Kidney (tissue), 14 donors: ENCODE measurements around the gene KCNQ1OT1. TPM values are rescaled to one million over a fixed set of nuclear protein-coding genes. Genes with fewer than 3 reads are reported as not detected.

ENCODE experiments used
- DNase-seq, 5 donors: peaks; one replicate each; pipeline ENCODE4 v3.0.0-alpha.2; 2013 to 2020
- FAIRE-seq: peaks from 2 replicates; lab custom pipeline; 2012; peaks lifted over from hg19 to GRCh38; lab: Jason Lieb, UNC
- H3K27ac ChIP-seq, 2 donors: one replicate each; pipeline ENCODE4 v1.7.0; 2013; ENCODE audit warnings: low read depth in 2 of 2, low read length in 2 of 2, inconsistent platforms in 1 of 2
- H3K27me3 ChIP-seq: one replicate; pipeline ENCODE4 v1.7.1; 2013; ENCODE audit warnings: low read length, inconsistent platforms; ENCODE audit not compliant: control insufficient read depth, insufficient read depth
- H3K36me3 ChIP-seq, 3 donors: one replicate each; pipeline versions ENCODE4 v1.7.0 to v1.7.1; 2013; ENCODE audit warnings: low read length in 3 of 3, control low read depth in 1 of 3, inconsistent platforms in 1 of 3; ENCODE audit not compliant: insufficient read depth in 3 of 3, control insufficient read depth in 2 of 3
- H3K4me1 ChIP-seq, 3 donors: one replicate each; pipeline versions ENCODE4 v1.7.0 to v1.7.1; 2013; ENCODE audit warnings: low read length in 3 of 3, inconsistent platforms in 1 of 3, low read depth in 1 of 3; ENCODE audit not compliant: control insufficient read depth in 2 of 3, insufficient read depth in 2 of 3
- H3K4me3 ChIP-seq, 3 donors: one replicate each; pipeline versions ENCODE4 v1.7.0 to v1.8.1; 2013; ENCODE audit warnings: low read length in 3 of 3, control low read depth in 1 of 3, inconsistent platforms in 1 of 3
- H3K9ac ChIP-seq, 3 donors: one replicate each; pipeline versions ENCODE4 v1.7.0 to v1.7.1; 2013; ENCODE audit warnings: low read length in 3 of 3, control low read depth in 1 of 3, inconsistent platforms in 1 of 3
- H3K9me3 ChIP-seq, 3 donors: one replicate each; pipeline versions ENCODE4 v1.7.0 to v1.7.1; 2013; ENCODE audit warnings: low read length in 3 of 3, control low read depth in 1 of 3, inconsistent platforms in 1 of 3; ENCODE audit not compliant: control insufficient read depth in 2 of 3, insufficient read depth in 1 of 3
- intact Hi-C: fragments of 100-400 bp; cut with DNase I; formaldehyde crosslinking; loops from one replicate; pipeline ENCODE4 v1.11.1; 2022
- polyA plus RNA-seq: library from polyadenylated mRNA; stranded (reverse); fragments of 350-450 nt; fragmentation: Illumina TruSeq; extraction: RNeasy Lipid Tissue Mini Kit (QIAGEN cat#74804); gene quantifications from one replicate; pipeline ENCODE4 v1.2.3, GENCODE V29; 2014; ENCODE audit warnings: low read depth, low replicate concordance; ENCODE audit not compliant: insufficient read depth
- total RNA-seq: library from RNA; stranded (reverse); fragmentation: NEBNext Ultra II Directional; extraction: Animal tissue kit (Norgen Biotek cat#: 25700); gene quantifications from one replicate; pipeline ENCODE4 v1.2.1, GENCODE V29; 2021
- TF ChIP-seq, protein P1 (sequence below): IDR thresholded peaks from 3 replicates; pipeline ENCODE4 v1.5.1; 2012; ENCODE audit warnings: mild to moderate bottlenecking, moderate library complexity, borderline replicate concordance; ENCODE audit not compliant: insufficient read depth; ENCODE audit errors: extremely low read depth
- donor health status: control.
- donor health status: control.
- donor health status: control.
- donor health status: control.
- donor health status: control.
- donor health status: DM: yes; HTN: yes; CAD: no.
- donor health status: Normal renal cell carcinoma (clear cell type).

KCNQ1OT1 gene
- total and polyA plus RNA-seq, 2 donors from 2014 or later = 0.22 to 4.4 TPM

DNA sequence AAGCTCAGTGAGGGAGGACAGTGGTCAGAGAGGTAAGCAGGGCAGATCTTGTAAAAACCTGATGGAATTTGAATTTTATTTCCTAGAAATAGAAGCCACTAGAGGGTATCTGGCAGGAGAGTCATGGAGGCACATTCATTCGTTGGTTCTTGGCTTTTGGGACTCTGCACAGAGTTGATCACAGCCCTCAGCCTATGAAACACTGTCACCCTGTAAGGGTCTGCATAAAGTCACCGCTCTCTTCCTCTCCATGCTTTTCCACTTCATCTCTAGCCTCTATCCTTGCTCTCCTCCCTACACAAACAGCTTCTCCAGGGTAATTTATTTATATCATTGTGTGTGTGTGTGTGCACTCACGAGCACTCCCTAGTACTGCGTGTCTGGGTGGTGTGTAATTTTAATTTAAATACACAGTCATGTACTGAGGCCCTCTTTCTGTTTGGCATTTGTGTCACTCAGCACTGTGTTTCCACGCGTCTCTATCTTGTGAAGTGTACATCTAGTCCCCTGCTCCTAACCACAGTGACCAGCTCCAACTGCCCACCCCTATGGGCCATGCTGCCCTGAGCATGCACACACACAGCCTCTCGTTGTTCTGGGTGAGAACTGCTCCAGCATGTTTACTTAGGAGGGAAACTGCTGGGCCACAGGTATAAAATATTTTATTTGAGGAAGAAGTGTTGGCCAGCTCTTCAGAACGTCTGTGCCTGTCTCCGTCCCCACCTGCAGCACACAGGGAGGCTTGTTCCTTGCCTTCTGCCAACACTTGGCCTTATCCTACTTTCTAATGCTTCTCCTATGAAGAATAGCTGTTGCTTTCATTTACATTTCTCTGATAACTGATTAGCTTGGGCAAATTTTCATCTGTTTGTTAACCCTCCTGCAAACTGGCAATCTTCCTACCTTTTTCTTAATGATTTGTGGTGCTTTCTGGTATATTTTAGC lies 4.5 kb downstream of the KCNQ1OT1 start:
- Histone ChIP-seq H3K36me3 (no peaks in the 10 kb centered on the region), H3K27ac (no peak overlapping the region), H3K9me3 (no peaks in the 10 kb centered on the region), H3K4me3 (peak overlapping the region in 1 of 3 donors; percentile 11), H3K27me3 (no peaks in the 10 kb centered on the region), H3K9ac (no peak overlapping the region), H3K4me1 (peaks cover 0 to 31% (median 20%) of the 10 kb centered on the region in 3 donors)
- DNase-seq = peak in 1 of 5 donors; percentile 19
- intact Hi-C loops = no loop called here
- TF ChIP-seq, protein P1, sequence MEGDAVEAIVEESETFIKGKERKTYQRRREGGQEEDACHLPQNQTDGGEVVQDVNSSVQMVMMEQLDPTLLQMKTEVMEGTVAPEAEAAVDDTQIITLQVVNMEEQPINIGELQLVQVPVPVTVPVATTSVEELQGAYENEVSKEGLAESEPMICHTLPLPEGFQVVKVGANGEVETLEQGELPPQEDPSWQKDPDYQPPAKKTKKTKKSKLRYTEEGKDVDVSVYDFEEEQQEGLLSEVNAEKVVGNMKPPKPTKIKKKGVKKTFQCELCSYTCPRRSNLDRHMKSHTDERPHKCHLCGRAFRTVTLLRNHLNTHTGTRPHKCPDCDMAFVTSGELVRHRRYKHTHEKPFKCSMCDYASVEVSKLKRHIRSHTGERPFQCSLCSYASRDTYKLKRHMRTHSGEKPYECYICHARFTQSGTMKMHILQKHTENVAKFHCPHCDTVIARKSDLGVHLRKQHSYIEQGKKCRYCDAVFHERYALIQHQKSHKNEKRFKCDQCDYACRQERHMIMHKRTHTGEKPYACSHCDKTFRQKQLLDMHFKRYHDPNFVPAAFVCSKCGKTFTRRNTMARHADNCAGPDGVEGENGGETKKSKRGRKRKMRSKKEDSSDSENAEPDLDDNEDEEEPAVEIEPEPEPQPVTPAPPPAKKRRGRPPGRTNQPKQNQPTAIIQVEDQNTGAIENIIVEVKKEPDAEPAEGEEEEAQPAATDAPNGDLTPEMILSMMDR = no peak
- no peak for FAIRE-seq

DNA sequence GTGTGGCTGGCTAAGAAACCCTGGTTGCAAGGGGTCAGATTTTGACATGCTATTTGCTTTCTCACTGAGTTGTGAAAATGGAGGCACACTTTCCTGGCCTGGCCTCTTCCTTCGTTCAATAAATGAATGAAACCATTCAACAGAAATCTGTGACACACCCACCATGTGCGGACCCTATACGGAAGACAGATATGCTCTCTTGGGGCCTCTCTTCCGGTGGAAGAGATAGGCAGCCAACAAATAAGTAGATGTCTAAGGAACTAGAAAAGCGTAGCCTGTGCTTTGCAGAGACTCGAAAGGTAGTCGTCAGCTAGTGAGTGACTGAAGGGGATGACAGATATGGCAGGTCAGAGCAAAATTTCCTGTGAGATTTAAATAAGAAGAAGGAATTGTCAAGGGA lies 5.3 kb downstream of the KCNQ1OT1 start:
- DNase-seq (peak in 1 of 5 donors; percentile 18), FAIRE-seq (no peak)
- Histone ChIP-seq H3K27me3 (no peaks in the 10 kb centered on the region), H3K9me3 (no peaks in the 10 kb centered on the region), H3K4me3 (no peak overlapping the region), H3K4me1 (peaks cover 0 to 39% (median 27%) of the 10 kb centered on the region in 3 donors), H3K9ac (no peak overlapping the region), H3K27ac (no peak overlapping the region), H3K36me3 (no peaks in the 10 kb centered on the region)
- TF ChIP-seq, protein P1 = no peak
- intact Hi-C loops = no loop called here

DNA sequence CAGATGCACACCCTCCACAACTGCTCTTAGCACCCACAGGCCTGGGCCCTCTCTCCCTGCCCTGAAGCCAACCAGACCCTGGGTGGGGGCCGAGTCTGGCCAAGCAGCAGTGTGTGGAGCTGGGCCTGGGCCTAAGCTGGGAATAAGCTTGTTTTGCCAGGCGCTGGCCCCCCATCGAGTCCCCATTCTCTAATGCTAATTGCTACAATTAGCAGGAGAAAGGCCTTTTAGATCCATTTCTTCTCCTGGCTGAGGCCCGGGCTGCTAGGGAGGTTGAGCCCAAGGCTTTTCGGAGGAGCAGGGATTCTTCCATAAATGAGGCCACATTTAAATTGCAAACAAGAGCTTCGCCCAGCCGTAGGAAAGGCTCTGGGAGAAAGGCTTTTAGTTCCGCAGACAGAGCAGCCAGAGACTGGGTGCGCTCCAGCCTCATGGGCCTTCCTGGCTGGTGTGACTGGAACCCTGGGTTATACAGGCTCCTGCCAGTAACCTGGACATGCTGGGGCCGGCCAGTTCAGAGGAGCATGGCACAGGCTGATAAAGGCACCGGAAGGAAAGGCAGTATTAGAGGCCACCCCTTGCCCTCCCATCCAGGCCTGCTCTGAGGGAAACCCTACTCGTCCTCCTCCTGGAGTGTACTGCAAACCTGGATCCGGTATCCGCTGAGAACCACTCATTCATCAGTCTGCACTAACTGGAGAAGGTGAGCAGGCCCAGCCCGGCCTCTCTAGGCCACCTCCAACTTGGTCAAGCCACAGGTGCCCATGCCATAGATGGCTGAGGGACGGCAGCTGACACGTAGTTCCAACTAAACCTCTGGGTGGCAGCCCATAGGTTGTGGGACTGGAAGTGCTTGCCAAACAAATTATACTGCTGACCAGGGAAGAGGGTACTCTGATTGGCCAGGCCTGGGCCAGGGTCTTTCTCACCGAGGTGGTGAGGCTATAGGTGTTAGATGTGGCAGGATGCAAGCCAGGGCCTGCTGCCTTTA lies 6.2 kb downstream of the KCNQ1OT1 start:
- FAIRE-seq (no peak), DNase-seq (peak in 2 of 5 donors; percentile 39 to 55)
- H3K27me3 ChIP-seq = no peaks in the 10 kb centered on the region
- TF ChIP-seq, protein P1 = no peak
- H3K27ac ChIP-seq = no peak overlapping the region
- H3K36me3 ChIP-seq = no peaks in the 10 kb centered on the region
- no peak overlapping the region for H3K4me3 ChIP-seq
- peaks cover 0 to 46% (median 31%) of the 10 kb centered on the region in 3 donors for H3K4me1 ChIP-seq
- no peaks in the 10 kb centered on the region for H3K9me3 ChIP-seq
- intact Hi-C loops = no loop called here
- no peak overlapping the region for H3K9ac ChIP-seq
